Trophoblast cell (in vitro differentiated cells and primary cell): Measurements from ENCODE around the gene PTPN1.
"Not testable (repeated sequence)": the region's sequence is repeated elsewhere in the genome, so short reads cannot be mapped to it uniquely, and the experiment has no call there.

Experiments
- DNase-seq, 2 donors: peaks; one replicate each; pipeline ENCODE4 v3.0.0-alpha.2; 2016
- H2AFZ ChIP-seq: 2 replicates; pipeline ENCODE4 v1.6.1; 2013; ENCODE audit warnings: low read length, moderate library complexity, mild to moderate bottlenecking; ENCODE audit not compliant: insufficient read depth, poor library complexity
- H2AK5ac ChIP-seq: 2 replicates; pipeline ENCODE4 v1.6.1; 2013; ENCODE audit warnings: mild to moderate bottlenecking, low read length
- H2BK120ac ChIP-seq: 2 replicates; pipeline ENCODE4 v1.6.1; 2013; ENCODE audit warnings: low read length, mild to moderate bottlenecking, moderate library complexity; ENCODE audit not compliant: insufficient read depth, poor library complexity
- H2BK12ac ChIP-seq: 2 replicates; pipeline ENCODE4 v1.6.1; 2013; ENCODE audit warnings: mild to moderate bottlenecking, low read length, moderate library complexity
- H2BK5ac ChIP-seq: 2 replicates; pipeline ENCODE4 v1.6.1; 2013; ENCODE audit warnings: low read length, low read depth, moderate library complexity, mild to moderate bottlenecking; ENCODE audit not compliant: poor library complexity
- H3K14ac ChIP-seq: 2 replicates; pipeline ENCODE4 v1.6.1; 2013; ENCODE audit warnings: mild to moderate bottlenecking, low read length
- H3K18ac ChIP-seq: 2 replicates; pipeline ENCODE4 v1.6.1; 2013; ENCODE audit warnings: mild to moderate bottlenecking, low read length
- H3K23ac ChIP-seq: 2 replicates; pipeline ENCODE4 v1.6.1; 2013; ENCODE audit warnings: low read length
- H3K27ac ChIP-seq: 2 replicates; pipeline ENCODE4 v1.5.1; 2013; ENCODE audit warnings: low read depth, mild to moderate bottlenecking, inconsistent platforms, low read length, moderate library complexity
- H3K27me3 ChIP-seq: 2 replicates; pipeline ENCODE4 v1.6.1; 2013; ENCODE audit warnings: inconsistent platforms, mild to moderate bottlenecking, low read length, moderate library complexity; ENCODE audit not compliant: insufficient read depth
- H3K36me3 ChIP-seq, 2 experiments: 1 replicate in 1 of 2; 2 replicates in 1 of 2; pipeline ENCODE4 v1.6.1; 2013; ENCODE audit warnings: low read length in 2 of 2, mild to moderate bottlenecking in 2 of 2, moderate library complexity in 1 of 2; ENCODE audit not compliant: insufficient read depth in 2 of 2, control insufficient read depth in 1 of 2
- H3K4ac ChIP-seq: 2 replicates; pipeline ENCODE4 v1.6.1; 2013; ENCODE audit warnings: low read depth, mild to moderate bottlenecking, low read length, moderate library complexity
- H3K4me1 ChIP-seq, 2 experiments: 1 replicate in 1 of 2; 2 replicates in 1 of 2; pipeline ENCODE4 v1.6.1; 2013; ENCODE audit warnings: low read length in 2 of 2, mild to moderate bottlenecking in 2 of 2, moderate library complexity in 1 of 2; ENCODE audit not compliant: insufficient read depth in 2 of 2, control insufficient read depth in 1 of 2
- H3K4me2 ChIP-seq: 2 replicates; pipeline ENCODE4 v1.6.1; 2013; ENCODE audit warnings: inconsistent platforms, mild to moderate bottlenecking, low read length, moderate library complexity
- H3K4me3 ChIP-seq: 2 replicates; pipeline ENCODE4 v1.5.1; 2013; ENCODE audit warnings: mild to moderate bottlenecking, low read depth, low read length, inconsistent platforms
- H3K79me1 ChIP-seq: one replicate; pipeline ENCODE4 v1.6.1; 2013; ENCODE audit warnings: low read length
- H3K79me2 ChIP-seq: 2 replicates; pipeline ENCODE4 v1.6.1; 2013; ENCODE audit warnings: low read length, mild to moderate bottlenecking; ENCODE audit not compliant: control insufficient read depth, insufficient read depth, poor library complexity
- H3K9ac ChIP-seq: 2 replicates; pipeline ENCODE4 v1.6.1; 2013; ENCODE audit warnings: mild to moderate bottlenecking, low read length
- H3K9me3 ChIP-seq: 2 replicates; pipeline ENCODE4 v1.6.1; 2013; ENCODE audit warnings: low read depth, mild to moderate bottlenecking, control low read depth, inconsistent platforms, low read length; ENCODE audit not compliant: insufficient read depth
- H4K12ac ChIP-seq: 2 replicates; pipeline ENCODE4 v1.6.1; 2013; ENCODE audit warnings: low read depth, mild to moderate bottlenecking, low read length, moderate library complexity
- H4K8ac ChIP-seq: 2 replicates; pipeline ENCODE4 v1.6.1; 2013; ENCODE audit warnings: low read depth, mild to moderate bottlenecking, low read length, moderate library complexity
- H4K91ac ChIP-seq: one replicate; pipeline ENCODE4 v1.6.1; 2013; ENCODE audit warnings: low read depth, mild to moderate bottlenecking, low read length, moderate library complexity
- WGBS: extraction: QIAGEN DNeasy Blood & Tissue Kit; methylation state at CpG from one replicate; pipeline ENCODE4 v1.1.7; 2013; ENCODE audit warnings: missing lambda C conversion rate; ENCODE audit not compliant: insufficient read length, insufficient coverage; ENCODE audit errors: extremely low coverage; 5-methylcytosine and 5-hydroxymethylcytosine counted together

Gene PTPN1

DNA sequence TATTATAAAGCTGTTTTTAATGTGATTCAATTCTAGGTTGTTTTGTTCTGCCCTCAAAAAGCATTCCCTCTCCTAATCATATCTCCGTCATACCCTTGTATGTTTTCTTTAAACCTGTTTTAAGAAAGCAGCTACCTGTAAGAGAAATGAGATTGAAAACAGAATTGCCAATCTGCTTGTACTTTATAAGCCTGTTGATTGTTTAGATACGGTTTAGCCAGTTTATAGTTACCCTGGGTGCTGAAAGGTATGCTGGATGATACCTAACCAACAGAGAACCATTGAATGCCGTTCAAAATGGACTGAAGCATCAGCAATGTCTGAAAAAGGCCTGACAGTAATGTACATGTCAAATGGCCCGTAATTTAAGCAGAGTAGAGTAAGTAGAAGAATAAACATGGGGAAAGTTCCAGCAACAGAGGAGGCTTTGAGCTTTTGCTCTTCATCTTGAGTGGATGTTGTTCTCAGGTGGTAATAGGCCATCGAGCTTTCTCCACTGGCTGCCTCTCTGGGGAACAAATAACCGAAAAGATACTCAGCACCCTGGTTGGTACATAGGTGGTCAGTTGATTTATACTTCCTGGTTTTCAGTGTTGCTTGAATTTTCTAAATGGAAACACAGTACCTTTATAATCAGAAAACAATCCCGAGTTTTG, 27.5 kb downstream of the PTPN1 start:
- Histone ChIP-seq H3K18ac (no peak overlapping the region), H3K9me3 (peaks cover 2% of the 10 kb centered on the region), H3K36me3 (peaks cover 0 to 2% of the 10 kb centered on the region in 2 experiments), H3K9ac (no peak overlapping the region), H3K4ac (no peak overlapping the region), H2BK120ac (no peak overlapping the region), H2AFZ (no peak overlapping the region), H2BK5ac (no peak overlapping the region), H4K91ac (no peak overlapping the region), H3K27ac (no peak overlapping the region), H3K14ac (no peak overlapping the region), H2BK12ac (no peak overlapping the region), H3K4me2 (no peak overlapping the region), H4K12ac (no peak overlapping the region), H3K23ac (no peak overlapping the region), H2AK5ac (no peak overlapping the region), H3K4me1 (peaks cover 17 to 20% of the 10 kb centered on the region in 2 experiments), H3K79me2 (peaks cover 5% of the 10 kb centered on the region), H3K79me1 (peaks cover 12% of the 10 kb centered on the region), H4K8ac (no peak overlapping the region), H3K4me3 (no peak overlapping the region), H3K27me3 (no peaks in the 10 kb centered on the region)
- WGBS, result no CpG with 5 or more reads among the region's 7 CpGs
- DNase-seq, result no peak

DNA sequence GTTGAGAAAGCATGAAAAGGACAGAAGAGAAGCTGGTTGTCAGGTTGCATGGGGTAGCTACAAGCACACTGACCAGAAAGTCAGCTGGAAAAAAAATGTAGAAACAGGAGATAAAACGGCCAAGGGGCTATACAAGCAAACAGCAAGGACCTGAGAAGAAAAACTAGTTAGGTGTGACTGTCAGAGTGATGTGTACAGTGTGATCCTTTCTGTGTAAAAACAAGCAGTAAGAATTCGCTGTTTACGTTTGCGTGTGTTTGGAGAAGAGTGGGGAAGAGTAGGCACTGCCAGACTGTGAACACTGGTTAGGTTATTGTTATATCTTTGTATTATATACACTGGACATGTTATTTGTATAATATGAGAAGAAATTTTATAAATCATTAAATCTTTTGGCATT, 28.1 kb downstream of the PTPN1 start:
- peaks cover 0 to 2% of the 10 kb centered on the region in 2 experiments for H3K36me3 ChIP-seq

DNA sequence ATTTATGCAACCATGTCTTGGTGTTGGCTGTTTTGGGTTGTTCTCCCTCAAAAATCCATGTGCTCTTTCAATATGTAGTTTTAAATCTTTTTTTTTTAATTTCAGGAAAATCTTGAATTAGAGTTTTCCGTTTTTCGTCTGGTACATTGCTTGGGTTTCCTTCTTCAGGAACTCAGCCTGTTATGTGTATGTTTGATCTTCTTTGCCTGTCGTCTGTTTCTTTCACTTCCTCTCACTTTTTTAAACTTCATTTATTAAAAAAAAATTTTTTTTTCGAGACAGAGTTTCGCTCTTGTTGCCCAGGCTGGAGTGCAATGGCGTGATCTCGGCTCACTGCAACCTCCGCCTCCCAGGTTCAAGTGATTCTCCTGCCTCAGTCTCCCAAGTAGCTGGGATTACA, 29.6 kb downstream of the PTPN1 start:
- H3K23ac ChIP-seq, H3K18ac ChIP-seq, H4K12ac ChIP-seq, H3K27ac ChIP-seq, H2AK5ac ChIP-seq, H4K91ac ChIP-seq, H3K4ac ChIP-seq, H3K14ac ChIP-seq, H3K4me3 ChIP-seq, H2AFZ ChIP-seq, H3K4me2 ChIP-seq, H3K36me3 ChIP-seq, H2BK12ac ChIP-seq, DNase-seq, H3K9ac ChIP-seq, H2BK120ac ChIP-seq, H3K9me3 ChIP-seq, H2BK5ac ChIP-seq, H4K8ac ChIP-seq, H3K27me3 ChIP-seq, H3K79me2 ChIP-seq: not testable (repeated sequence)
- 100% methylated on average over 3 of the region's 8 CpGs for WGBS
- H3K79me1 ChIP-seq, result peaks cover 12% of the 10 kb centered on the region
- H3K4me1 ChIP-seq, result peaks cover 17 to 19% of the 10 kb centered on the region in 2 experiments

More for the DNA sequence above, 28.1 kb downstream of the PTPN1 start:
- H3K23ac ChIP-seq, result no peak overlapping the region
- no peak overlapping the region for H3K18ac ChIP-seq
- peaks cover 2% of the 10 kb centered on the region for H3K9me3 ChIP-seq
- H2BK12ac ChIP-seq, result no peak overlapping the region
- H4K8ac ChIP-seq, result no peak overlapping the region
- no peak overlapping the region for H2BK5ac ChIP-seq
- no peak overlapping the region for H4K91ac ChIP-seq
- peaks cover 5% of the 10 kb centered on the region for H3K79me2 ChIP-seq
- DNase-seq, result no peak
- H3K27ac ChIP-seq, result no peak overlapping the region
- H2AFZ ChIP-seq, result no peak overlapping the region
- no peak overlapping the region for H3K4ac ChIP-seq
- H3K79me1 ChIP-seq, result peaks cover 12% of the 10 kb centered on the region
- no CpG with 5 or more reads among the region's 4 CpGs for WGBS
- H3K14ac ChIP-seq, result no peak overlapping the region
- no peak overlapping the region for H3K9ac ChIP-seq
- H3K27me3 ChIP-seq, result no peaks in the 10 kb centered on the region
- no peak overlapping the region for H4K12ac ChIP-seq
- H3K4me2 ChIP-seq, result no peak overlapping the region
- H3K4me3 ChIP-seq, result no peak overlapping the region
- H2BK120ac ChIP-seq, result no peak overlapping the region
- peaks cover 17 to 20% of the 10 kb centered on the region in 2 experiments for H3K4me1 ChIP-seq
- no peak overlapping the region for H2AK5ac ChIP-seq

DNA sequence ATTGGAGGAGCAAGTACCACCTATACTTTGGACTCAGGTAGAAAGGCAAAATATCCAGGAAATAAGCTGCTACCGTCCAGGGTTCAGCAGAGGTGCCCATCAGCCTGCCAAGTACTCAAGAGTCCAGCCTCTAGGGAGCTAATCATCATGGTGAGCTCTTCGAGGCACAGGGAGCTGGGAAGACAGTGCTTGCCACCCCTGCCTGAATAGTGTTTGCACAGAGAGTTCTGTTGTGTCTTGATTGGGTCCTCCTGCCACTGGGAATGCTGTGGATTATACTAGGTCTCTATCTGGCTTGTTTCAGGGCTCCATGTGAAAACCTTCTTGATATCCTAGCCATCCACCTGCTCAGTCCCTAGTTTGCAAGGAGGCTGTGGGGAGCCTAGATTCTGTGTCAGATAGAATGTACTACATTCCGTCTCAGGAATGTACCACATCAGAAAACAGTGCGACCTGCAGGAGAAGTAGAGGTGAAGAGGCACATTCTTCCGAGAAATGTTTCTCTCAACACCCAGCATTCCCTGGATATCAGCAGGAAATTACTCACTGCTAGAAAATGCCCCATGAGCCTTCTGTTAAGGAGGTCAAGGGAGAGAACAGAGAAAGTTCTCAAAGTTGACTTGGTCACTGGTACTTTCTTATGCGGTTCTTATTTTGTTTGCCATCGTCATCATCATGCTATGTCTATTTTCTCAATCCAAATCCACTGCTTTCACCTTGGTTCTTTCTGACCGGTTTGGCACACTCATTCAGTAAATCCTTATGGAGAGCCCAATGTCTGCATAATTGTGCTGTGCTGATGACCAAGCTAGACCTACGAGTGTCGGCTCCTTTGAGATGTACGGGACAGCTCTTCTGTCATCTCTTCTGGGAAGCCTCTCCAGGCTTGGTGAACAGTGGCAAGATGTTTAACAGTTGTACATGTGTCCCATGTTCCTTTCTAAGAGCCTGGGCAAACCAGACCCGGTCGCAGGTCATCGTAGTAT, 30.7 kb downstream of the PTPN1 start:
- no peak overlapping the region for H2AFZ ChIP-seq
- peak overlapping the region; percentile 74 for H3K27ac ChIP-seq
- peak overlapping the region; percentile 35 for H4K12ac ChIP-seq
- peak overlapping the region; percentile 75 for H3K14ac ChIP-seq
- peak overlapping the region; percentile 94 for H2BK12ac ChIP-seq
- H3K4me2 ChIP-seq, result peak overlapping the region; percentile 27
- H4K8ac ChIP-seq, result peak overlapping the region; percentile 30
- no peaks in the 10 kb centered on the region for H3K36me3 ChIP-seq
- peak overlapping the region; percentile 84 for H4K91ac ChIP-seq
- peak; percentile 81 to 94 for DNase-seq
- H3K27me3 ChIP-seq, result no peaks in the 10 kb centered on the region
- H3K79me1 ChIP-seq, result peaks cover 12% of the 10 kb centered on the region
- H3K9me3 ChIP-seq, result no peaks in the 10 kb centered on the region
- peak overlapping the region; percentile 94 for H2AK5ac ChIP-seq
- H3K9ac ChIP-seq, result no peak overlapping the region
- no peak overlapping the region for H3K23ac ChIP-seq
- H2BK120ac ChIP-seq, result peak overlapping the region; percentile 92
- H3K18ac ChIP-seq, result peak overlapping the region; percentile 44
- H3K4me3 ChIP-seq, result no peak overlapping the region
- peaks cover 17% of the 10 kb centered on the region in 2 experiments for H3K4me1 ChIP-seq
- peaks cover 3% of the 10 kb centered on the region for H3K79me2 ChIP-seq
- peak overlapping the region; percentile 87 for H2BK5ac ChIP-seq
- no CpG with 5 or more reads among the region's 14 CpGs for WGBS
- H3K4ac ChIP-seq, result peak overlapping the region; percentile 42
